GM18868 (cell line): ENCODE measurements around the gene FADS6.

Experiments used
- ATAC-seq: cut with Tn5 transposase; IDR thresholded peaks from one replicate; pipeline ENCODE4 v1.9.1; 2021; ENCODE audit warnings: mild to moderate bottlenecking, moderate library complexity; ENCODE audit not compliant: unreplicated experiment

The FADS6 gene

DNA sequence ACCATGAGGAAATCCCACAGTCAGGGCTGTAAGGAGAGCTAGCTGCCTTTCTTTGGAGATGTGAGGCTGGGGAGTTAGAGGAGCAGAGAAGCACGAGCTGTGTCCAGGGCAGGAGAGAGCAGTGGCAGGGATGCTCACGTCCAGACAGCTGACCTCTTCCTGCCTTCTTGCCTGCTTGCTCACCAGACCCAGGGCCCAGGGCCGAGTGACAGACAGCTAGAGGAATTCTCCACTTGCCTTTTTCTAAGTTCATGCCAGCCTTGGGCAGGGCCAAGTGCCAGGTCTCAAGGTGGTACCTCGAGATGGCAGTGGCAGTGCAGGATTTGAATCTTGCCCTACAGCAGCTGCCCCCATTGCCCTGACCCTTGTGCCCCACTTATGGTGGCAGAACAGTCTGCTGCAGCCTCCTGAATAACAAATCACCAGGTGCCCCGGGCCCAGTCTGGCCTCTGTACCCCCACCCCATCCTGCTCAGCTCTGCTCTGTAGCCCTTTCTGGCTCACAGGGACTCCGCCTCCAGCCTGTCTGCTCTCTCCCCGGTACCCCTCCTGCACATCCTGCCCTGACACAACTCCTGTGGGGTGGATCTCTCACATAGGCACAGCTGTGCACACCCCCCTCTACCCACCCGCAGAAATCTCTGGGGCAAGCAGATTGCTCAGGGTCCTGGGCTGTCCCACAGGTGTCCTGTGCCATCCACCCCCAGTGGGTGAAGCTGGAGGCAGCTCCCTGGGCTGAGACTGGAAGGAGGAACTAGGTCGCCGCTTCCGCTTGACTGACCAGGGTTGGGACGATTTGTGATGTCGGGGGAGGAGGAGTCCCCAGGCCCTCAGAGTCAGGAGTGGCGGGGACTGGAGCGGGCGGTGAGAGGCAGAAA lies 59.7 kb downstream of the FADS6 start:
- no peak for ATAC-seq

DNA sequence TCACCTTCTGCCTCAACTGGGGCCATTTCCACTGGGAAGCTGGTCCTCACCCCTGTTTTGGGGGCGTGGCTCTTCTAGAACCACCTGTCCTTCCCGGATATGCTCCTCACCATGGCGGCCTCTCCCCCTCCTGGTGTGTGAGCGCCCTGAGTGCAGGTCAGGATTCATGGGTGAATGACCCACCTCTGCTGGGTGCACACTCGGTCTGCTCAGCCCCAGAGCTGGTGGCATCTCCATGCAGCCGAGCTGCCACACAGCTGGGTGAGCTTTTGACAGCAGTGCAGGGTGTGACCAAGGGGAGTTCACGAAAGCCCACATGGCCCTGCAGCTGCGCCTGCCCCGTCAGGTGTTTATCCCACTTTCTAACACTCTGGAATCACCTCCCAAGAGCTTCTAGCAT lies 61.0 kb downstream of the FADS6 start:
- ATAC-seq: no peak

DNA sequence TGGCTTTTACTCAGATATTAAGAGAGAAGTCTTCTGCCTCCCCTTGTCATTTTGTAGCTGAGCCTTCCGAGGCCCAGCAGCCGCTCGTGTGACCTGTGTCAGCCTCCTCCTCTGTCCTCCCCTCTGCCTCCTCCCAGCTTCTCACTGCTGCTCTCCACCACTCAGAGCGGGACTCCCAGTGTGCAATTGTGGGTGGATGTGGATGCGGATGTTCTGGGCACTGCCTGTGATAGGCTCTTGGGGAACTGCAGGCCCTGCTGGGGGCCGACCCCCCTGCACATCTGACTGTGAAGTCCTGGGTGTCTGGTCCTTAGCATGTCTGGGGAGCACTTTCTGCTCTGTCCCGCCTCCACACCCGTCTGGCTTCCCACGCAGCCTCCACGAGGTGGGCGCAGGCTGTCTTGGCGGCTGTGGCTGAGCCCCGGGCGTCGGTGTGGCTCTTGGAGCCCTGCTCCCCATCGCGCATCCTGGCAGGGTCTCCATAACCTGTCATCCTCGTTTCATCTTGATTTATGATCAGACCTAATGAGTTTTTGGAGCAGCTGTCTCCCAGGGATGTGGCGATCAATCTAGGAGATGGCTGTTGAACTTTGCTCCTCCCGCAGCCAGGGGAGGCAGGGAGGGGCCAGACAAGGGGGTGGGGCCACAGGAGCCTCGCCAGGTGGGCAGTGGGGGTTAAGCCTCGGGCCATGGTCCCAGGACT lies 61.8 kb downstream of the FADS6 start:
- ATAC-seq: no peak

DNA sequence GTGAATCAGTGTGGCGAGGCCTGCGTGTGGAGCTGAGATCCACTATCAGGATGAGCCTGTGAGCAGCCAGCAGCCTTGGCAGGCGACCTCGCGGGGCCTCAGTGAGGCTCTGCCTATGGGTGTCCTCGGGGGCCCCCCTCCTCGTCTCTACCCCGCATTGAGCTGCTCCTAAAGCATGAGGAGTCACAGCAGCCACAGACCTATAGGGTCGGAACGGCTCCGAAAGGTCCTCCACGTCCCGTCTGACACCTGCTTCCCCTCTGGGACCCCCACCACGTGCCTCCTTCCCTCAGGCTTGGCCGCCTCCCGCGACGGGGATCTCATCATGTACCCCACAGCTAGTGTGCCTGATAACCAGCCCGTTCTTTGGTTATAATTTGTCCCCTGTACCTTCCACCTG lies 62.6 kb downstream of the FADS6 start:
- ATAC-seq: no peak

DNA sequence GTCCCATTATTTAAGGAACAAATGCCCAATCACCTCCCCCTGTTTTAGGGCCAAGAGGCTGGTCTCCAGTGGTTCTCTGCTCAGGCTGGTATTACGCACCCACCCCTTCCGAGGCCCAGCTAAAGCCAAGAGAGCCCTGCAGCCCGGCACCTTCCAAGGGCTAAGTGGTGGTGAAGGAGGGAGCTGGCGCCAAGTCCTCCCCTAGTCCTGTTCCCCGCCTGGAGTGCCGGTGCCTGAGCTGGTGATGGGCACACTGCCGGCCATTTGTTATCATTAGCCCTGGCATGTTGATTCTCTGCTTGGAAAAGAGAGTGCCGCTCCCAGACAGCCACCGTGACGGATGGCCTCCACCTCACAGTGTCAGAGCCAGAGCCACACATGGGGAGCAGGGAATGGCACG lies 65.6 kb downstream of the FADS6 start:
- ATAC-seq: no peak
